HEK293 (cell line): ENCODE data around the gene SFXN3.

ENCODE experiments used
- YY1 ChIP-seq: fragments of 450-650 bp; formaldehyde crosslinking; IDR thresholded peaks from 2 replicates; pipeline ENCODE4 v1.5.1; 2018; ENCODE audit warnings: missing biosample characterization, missing genetic modification characterization
- ZBTB8A ChIP-seq: fragments of 450-650 bp; formaldehyde crosslinking; IDR thresholded peaks from 2 replicates; pipeline ENCODE4 v1.5.1; 2016; ENCODE audit warnings: missing biosample characterization, missing genetic modification characterization
- ZNF274 ChIP-seq, 2 experiments: fragments of 200-500 bp in 1 of 2; fragments of 450-650 bp in 1 of 2; sonication (Bioruptor generic) in 1 of 2; formaldehyde crosslinking in 1 of 2; IDR thresholded peaks; 2 replicates each; pipeline versions ENCODE4 v1.5.1 to v1.6.1; 2014 to 2016; ENCODE audit warnings: borderline replicate concordance in 1 of 2, inconsistent platforms in 1 of 2, low read length in 1 of 2, missing biosample characterization in 1 of 2, missing genetic modification characterization in 1 of 2
- ZNF76 ChIP-seq: fragments of 450-650 bp; formaldehyde crosslinking; IDR thresholded peaks from 2 replicates; pipeline ENCODE4; 2016; ENCODE audit warnings: low read depth, missing biosample characterization, missing genetic modification characterization, borderline replicate concordance
- TF ChIP-seq, protein P1 (sequence below): fragments of 450-650 bp; formaldehyde crosslinking; IDR thresholded peaks from 2 replicates; pipeline ENCODE4 v1.5.1; 2016; ENCODE audit warnings: missing biosample characterization, missing genetic modification characterization
- TF ChIP-seq, protein P2 (sequence below): fragments of 450-650 bp; formaldehyde crosslinking; conservative IDR thresholded peaks from 2 replicates; pipeline ENCODE4 v1.5.1; 2016; ENCODE audit warnings: low read depth, missing biosample characterization, missing genetic modification characterization

- TF ChIP-seq ZNF274 (IDR thresholded peaks at IDR 0.05; ENCODE audit: low read length), result no peak
- TF ChIP-seq ZNF274 (tag by site-specific recombination; IDR thresholded peaks at IDR 0.05; ENCODE audit: borderline replicate concordance), result no peak
- TF ChIP-seq, protein P1, sequence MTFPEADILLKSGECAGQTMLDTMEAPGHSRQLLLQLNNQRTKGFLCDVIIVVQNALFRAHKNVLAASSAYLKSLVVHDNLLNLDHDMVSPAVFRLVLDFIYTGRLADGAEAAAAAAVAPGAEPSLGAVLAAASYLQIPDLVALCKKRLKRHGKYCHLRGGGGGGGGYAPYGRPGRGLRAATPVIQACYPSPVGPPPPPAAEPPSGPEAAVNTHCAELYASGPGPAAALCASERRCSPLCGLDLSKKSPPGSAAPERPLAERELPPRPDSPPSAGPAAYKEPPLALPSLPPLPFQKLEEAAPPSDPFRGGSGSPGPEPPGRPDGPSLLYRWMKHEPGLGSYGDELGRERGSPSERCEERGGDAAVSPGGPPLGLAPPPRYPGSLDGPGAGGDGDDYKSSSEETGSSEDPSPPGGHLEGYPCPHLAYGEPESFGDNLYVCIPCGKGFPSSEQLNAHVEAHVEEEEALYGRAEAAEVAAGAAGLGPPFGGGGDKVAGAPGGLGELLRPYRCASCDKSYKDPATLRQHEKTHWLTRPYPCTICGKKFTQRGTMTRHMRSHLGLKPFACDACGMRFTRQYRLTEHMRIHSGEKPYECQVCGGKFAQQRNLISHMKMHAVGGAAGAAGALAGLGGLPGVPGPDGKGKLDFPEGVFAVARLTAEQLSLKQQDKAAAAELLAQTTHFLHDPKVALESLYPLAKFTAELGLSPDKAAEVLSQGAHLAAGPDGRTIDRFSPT (tag by site-specific recombination), result no peak
- TF ChIP-seq ZNF76, result no peak
- TF ChIP-seq, protein P2, sequence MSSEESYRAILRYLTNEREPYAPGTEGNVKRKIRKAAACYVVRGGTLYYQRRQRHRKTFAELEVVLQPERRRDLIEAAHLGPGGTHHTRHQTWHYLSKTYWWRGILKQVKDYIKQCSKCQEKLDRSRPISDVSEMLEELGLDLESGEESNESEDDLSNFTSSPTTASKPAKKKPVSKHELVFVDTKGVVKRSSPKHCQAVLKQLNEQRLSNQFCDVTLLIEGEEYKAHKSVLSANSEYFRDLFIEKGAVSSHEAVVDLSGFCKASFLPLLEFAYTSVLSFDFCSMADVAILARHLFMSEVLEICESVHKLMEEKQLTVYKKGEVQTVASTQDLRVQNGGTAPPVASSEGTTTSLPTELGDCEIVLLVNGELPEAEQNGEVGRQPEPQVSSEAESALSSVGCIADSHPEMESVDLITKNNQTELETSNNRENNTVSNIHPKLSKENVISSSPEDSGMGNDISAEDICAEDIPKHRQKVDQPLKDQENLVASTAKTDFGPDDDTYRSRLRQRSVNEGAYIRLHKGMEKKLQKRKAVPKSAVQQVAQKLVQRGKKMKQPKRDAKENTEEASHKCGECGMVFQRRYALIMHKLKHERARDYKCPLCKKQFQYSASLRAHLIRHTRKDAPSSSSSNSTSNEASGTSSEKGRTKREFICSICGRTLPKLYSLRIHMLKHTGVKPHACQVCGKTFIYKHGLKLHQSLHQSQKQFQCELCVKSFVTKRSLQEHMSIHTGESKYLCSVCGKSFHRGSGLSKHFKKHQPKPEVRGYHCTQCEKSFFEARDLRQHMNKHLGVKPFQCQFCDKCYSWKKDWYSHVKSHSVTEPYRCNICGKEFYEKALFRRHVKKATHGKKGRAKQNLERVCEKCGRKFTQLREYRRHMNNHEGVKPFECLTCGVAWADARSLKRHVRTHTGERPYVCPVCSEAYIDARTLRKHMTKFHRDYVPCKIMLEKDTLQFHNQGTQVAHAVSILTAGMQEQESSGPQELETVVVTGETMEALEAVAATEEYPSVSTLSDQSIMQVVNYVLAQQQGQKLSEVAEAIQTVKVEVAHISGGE (tag by site-specific recombination), result no peak
- no peak for TF ChIP-seq YY1 (tag by site-specific recombination)
- TF ChIP-seq ZBTB8A, result no peak
These were observed 4.3 kb downstream of the SFXN3 start for GRCh38 chr10:101035314-101035713.
